IMR-90 (cell line): ENCODE measurements around the gene WIPF2.

Experiments used
- BHLHE40 ChIP-seq: fragments of 150-350 bp; IDR thresholded peaks from 2 replicates; pipeline ENCODE4 v1.6.1; 2016; ENCODE audit warnings: mild to moderate bottlenecking, low read depth, low read length
- CEBPB ChIP-seq: IDR thresholded peaks from 2 replicates; pipeline ENCODE4 v1.6.1; 2012; ENCODE audit warnings: low read depth, low read length, improper control_type of control experiment
- MAFK ChIP-seq: IDR thresholded peaks from 2 replicates; pipeline ENCODE4 v1.6.1; 2012; ENCODE audit warnings: low read depth, low read length, improper control_type of control experiment
- MAZ ChIP-seq: IDR thresholded peaks from 2 replicates; pipeline ENCODE4 v1.6.1; 2012; ENCODE audit warnings: low read depth, mild to moderate bottlenecking, low read length, improper control_type of control experiment, moderate library complexity, borderline replicate concordance
- NFE2L2 ChIP-seq: fragments of 150-350 bp; IDR thresholded peaks from 2 replicates; pipeline ENCODE4 v1.6.1; 2016; ENCODE audit warnings: low read depth, mild to moderate bottlenecking, low read length
- POLR2A ChIP-seq: IDR thresholded peaks from 2 replicates; pipeline ENCODE4 v1.6.1; 2012; ENCODE audit warnings: mild to moderate bottlenecking, low read depth, low read length
- RAD21 ChIP-seq: IDR thresholded peaks from 2 replicates; pipeline ENCODE4 v1.6.1; 2012; ENCODE audit warnings: low read length, improper control_type of control experiment
- RCOR1 ChIP-seq: IDR thresholded peaks from 2 replicates; pipeline ENCODE4 v1.6.1; 2012; ENCODE audit warnings: mild to moderate bottlenecking, low read length, improper control_type of control experiment; ENCODE audit not compliant: insufficient replicate concordance
- RFX5 ChIP-seq: IDR thresholded peaks from 2 replicates; pipeline ENCODE4 v1.8.0; 2012; ENCODE audit warnings: low read depth, mild to moderate bottlenecking, low read length, moderate library complexity
- SMC3 ChIP-seq: fragments of 150-350 bp; IDR thresholded peaks from 2 replicates; pipeline ENCODE4 v1.6.1; 2016; ENCODE audit warnings: low read depth, mild to moderate bottlenecking, antibody characterized with exemption, low read length, moderate library complexity
- TF ChIP-seq, protein P1 (sequence below): conservative IDR thresholded peaks from 2 replicates; pipeline ENCODE4 v1.5.1; 2012; ENCODE audit warnings: mild to moderate bottlenecking, low read depth, low read length, improper control_type of control experiment
- TF ChIP-seq, protein P2 (sequence below): fragments of 150-350 bp; IDR thresholded peaks from 2 replicates; pipeline ENCODE4 v1.6.1; 2017; ENCODE audit warnings: mild to moderate bottlenecking, antibody characterized with exemption, low read length, low read depth
- TF ChIP-seq, protein P3 (sequence below): fragments of 150-350 bp; IDR thresholded peaks from 2 replicates; pipeline ENCODE4 v1.6.1; 2016; ENCODE audit warnings: low read depth, mild to moderate bottlenecking, low read length, moderate library complexity, borderline replicate concordance

DNA sequence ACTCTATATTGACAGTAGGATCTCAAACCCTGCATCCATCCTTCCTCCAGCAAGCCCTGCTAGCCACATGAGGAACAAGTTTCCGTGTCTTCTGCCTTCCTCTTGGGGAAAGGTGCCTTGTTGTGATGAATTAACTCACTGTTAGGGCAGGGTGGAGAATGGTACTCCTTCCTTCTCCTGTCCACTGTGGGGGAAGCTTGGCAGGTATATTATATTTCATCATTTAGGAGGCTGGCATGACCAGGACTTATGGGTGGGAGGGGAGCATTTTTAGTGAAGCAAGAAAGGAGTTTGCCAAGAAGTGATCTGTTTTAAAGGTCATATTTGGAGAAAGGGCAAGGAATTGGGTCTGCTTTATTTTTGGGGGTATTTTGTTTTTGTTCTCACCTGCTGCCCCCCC is 59.3 kb downstream of the WIPF2 start:
- TF ChIP-seq, protein P1, sequence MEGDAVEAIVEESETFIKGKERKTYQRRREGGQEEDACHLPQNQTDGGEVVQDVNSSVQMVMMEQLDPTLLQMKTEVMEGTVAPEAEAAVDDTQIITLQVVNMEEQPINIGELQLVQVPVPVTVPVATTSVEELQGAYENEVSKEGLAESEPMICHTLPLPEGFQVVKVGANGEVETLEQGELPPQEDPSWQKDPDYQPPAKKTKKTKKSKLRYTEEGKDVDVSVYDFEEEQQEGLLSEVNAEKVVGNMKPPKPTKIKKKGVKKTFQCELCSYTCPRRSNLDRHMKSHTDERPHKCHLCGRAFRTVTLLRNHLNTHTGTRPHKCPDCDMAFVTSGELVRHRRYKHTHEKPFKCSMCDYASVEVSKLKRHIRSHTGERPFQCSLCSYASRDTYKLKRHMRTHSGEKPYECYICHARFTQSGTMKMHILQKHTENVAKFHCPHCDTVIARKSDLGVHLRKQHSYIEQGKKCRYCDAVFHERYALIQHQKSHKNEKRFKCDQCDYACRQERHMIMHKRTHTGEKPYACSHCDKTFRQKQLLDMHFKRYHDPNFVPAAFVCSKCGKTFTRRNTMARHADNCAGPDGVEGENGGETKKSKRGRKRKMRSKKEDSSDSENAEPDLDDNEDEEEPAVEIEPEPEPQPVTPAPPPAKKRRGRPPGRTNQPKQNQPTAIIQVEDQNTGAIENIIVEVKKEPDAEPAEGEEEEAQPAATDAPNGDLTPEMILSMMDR = no peak
- no peak for TF ChIP-seq POLR2A
- TF ChIP-seq BHLHE40 = no peak
- TF ChIP-seq, protein P2, sequence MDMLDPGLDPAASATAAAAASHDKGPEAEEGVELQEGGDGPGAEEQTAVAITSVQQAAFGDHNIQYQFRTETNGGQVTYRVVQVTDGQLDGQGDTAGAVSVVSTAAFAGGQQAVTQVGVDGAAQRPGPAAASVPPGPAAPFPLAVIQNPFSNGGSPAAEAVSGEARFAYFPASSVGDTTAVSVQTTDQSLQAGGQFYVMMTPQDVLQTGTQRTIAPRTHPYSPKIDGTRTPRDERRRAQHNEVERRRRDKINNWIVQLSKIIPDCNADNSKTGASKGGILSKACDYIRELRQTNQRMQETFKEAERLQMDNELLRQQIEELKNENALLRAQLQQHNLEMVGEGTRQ = no peak
- TF ChIP-seq RFX5 = no peak
- no peak for TF ChIP-seq NFE2L2
- TF ChIP-seq MAFK = no peak
- no peak for TF ChIP-seq SMC3
- TF ChIP-seq RAD21 = no peak
- no peak for TF ChIP-seq CEBPB
- TF ChIP-seq RCOR1 = no peak
- TF ChIP-seq, protein P3, sequence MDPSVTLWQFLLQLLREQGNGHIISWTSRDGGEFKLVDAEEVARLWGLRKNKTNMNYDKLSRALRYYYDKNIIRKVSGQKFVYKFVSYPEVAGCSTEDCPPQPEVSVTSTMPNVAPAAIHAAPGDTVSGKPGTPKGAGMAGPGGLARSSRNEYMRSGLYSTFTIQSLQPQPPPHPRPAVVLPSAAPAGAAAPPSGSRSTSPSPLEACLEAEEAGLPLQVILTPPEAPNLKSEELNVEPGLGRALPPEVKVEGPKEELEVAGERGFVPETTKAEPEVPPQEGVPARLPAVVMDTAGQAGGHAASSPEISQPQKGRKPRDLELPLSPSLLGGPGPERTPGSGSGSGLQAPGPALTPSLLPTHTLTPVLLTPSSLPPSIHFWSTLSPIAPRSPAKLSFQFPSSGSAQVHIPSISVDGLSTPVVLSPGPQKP = no peak
- no peak for TF ChIP-seq MAZ
